RWPE2 (cell line): ENCODE results near the gene MYO18A.
A peak's percentile ranks its signal among the peaks of the same experiment; 100 is the strongest.

Source experiments
- ATAC-seq: fragments of 200-7000 bp; cut with Tn5 transposase; 3 replicates; pipeline ENCODE4 v1.9.1; 2021; ENCODE audit warnings: low read depth
- DNase-seq: peaks from one replicate; pipeline ENCODE4 v3.0.0-alpha.2; 2020; ENCODE audit warnings: low spot score
- H3K27ac ChIP-seq: fragments of 450-650 bp; 2 replicates; pipeline ENCODE4 v1.5.1; 2017; ENCODE audit warnings: mild to moderate bottlenecking; ENCODE audit not compliant: poor library complexity, severe bottlenecking
- H3K27me3 ChIP-seq: fragments of 250-450 bp; sonication (Bioruptor Pico); 2 replicates; pipeline ENCODE4 v1.5.1; 2021; ENCODE audit warnings: mild to moderate bottlenecking, moderate library complexity; ENCODE audit not compliant: insufficient read depth, poor library complexity, severe bottlenecking
- H3K36me3 ChIP-seq: fragments of 250-450 bp; sonication (Bioruptor Pico); 2 replicates; pipeline ENCODE4 v1.5.1; 2020; ENCODE audit warnings: low read depth, mild to moderate bottlenecking, moderate library complexity
- H3K4me1 ChIP-seq: fragments of 250-450 bp; sonication (Bioruptor Pico); 2 replicates; pipeline ENCODE4 v1.5.1; 2021; ENCODE audit warnings: mild to moderate bottlenecking, moderate library complexity; ENCODE audit not compliant: insufficient read depth, poor library complexity, severe bottlenecking
- H3K4me3 ChIP-seq: fragments of 250-450 bp; sonication (Bioruptor Pico); 2 replicates; pipeline ENCODE4 v1.5.1; 2021; ENCODE audit warnings: mild to moderate bottlenecking, moderate library complexity; ENCODE audit not compliant: severe bottlenecking
- H3K9me3 ChIP-seq: fragments of 250-450 bp; sonication (Bioruptor Pico); 2 replicates; pipeline ENCODE4 v1.5.1; 2021; ENCODE audit warnings: mild to moderate bottlenecking, moderate library complexity; ENCODE audit not compliant: severe bottlenecking
- TF ChIP-seq, protein P1 (sequence below): fragments of 450-650 bp; IDR thresholded peaks from one replicate; pipeline ENCODE4 v1.5.1; 2017; ENCODE audit warnings: mild to moderate bottlenecking, moderate library complexity; ENCODE audit not compliant: poor library complexity, severe bottlenecking

The MYO18A gene

DNA sequence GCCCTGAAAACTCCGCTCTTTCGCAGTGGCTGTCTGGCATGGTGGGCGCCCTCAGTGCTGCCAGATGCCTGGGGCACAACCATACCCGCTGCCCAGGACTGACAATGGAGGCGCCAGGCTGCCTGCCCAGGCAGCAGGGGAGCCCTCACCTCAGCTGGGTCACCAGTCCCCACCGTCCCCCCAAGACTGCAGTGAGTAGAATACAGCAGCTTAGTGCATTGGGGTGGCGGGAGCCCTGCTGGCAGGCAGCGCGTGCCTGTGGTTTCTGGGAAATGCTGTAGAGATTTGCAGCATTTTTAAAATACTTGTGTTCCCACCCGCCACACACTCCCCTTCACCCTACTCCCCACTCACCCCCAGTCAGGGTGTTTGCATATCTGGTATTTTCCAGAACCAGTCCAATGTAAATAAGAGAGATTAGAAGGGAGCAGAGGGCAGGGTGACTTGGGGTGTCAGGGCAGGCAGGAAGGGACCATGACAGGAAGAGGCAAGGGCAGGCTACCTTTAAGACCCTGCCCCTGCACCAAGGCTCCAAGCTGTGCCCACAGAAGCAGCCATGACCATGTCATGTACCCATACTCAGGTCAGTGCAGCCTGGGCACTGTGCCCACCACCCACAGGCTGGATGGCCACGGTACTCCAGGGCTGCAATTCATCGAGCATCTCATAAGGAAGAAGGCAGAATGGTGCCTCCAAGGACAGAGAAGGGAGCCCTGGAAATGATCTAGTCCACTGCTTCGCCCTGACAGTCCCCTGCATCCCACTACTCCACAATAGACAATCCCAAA is 21.5 kb downstream of the MYO18A start:
- Histone ChIP-seq H3K4me3 (no peak overlapping the region), H3K9me3 (no peaks in the 10 kb centered on the region), H3K36me3 (peaks cover 11% of the 10 kb centered on the region), H3K27me3 (no peaks in the 10 kb centered on the region), H3K4me1 (peaks cover 47% of the 10 kb centered on the region), H3K27ac (peak overlapping the region; percentile 91)
- TF ChIP-seq, protein P1, sequence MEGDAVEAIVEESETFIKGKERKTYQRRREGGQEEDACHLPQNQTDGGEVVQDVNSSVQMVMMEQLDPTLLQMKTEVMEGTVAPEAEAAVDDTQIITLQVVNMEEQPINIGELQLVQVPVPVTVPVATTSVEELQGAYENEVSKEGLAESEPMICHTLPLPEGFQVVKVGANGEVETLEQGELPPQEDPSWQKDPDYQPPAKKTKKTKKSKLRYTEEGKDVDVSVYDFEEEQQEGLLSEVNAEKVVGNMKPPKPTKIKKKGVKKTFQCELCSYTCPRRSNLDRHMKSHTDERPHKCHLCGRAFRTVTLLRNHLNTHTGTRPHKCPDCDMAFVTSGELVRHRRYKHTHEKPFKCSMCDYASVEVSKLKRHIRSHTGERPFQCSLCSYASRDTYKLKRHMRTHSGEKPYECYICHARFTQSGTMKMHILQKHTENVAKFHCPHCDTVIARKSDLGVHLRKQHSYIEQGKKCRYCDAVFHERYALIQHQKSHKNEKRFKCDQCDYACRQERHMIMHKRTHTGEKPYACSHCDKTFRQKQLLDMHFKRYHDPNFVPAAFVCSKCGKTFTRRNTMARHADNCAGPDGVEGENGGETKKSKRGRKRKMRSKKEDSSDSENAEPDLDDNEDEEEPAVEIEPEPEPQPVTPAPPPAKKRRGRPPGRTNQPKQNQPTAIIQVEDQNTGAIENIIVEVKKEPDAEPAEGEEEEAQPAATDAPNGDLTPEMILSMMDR, result no peak
- no peak for DNase-seq
- ATAC-seq, result peak; percentile 13; the same call in 1 of the 3 replicates

DNA sequence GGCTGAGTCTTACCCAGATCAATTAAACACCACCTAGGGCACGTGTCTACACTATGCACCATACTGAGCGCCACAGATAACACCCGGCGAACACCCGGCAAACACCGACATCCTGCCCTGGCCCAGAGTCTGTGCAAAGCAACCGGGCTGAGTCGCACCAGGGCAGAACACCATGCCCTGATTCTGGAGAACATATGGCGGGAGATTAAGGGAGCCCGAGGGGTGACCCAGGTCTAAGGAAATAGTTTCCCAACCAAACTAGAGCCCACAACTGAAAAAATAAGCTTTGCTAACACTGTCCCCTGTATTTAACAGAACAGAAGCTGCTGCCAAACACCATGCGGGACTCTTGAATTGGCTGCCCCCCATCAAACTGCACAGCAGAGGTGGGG is 22.1 kb downstream of the MYO18A start:
- H3K27ac ChIP-seq, result peak overlapping the region; percentile 91
- TF ChIP-seq, protein P1, result no peak
- H3K36me3 ChIP-seq, result peaks cover 6% of the 10 kb centered on the region; the same call in 1 of the 2 replicates

DNA sequence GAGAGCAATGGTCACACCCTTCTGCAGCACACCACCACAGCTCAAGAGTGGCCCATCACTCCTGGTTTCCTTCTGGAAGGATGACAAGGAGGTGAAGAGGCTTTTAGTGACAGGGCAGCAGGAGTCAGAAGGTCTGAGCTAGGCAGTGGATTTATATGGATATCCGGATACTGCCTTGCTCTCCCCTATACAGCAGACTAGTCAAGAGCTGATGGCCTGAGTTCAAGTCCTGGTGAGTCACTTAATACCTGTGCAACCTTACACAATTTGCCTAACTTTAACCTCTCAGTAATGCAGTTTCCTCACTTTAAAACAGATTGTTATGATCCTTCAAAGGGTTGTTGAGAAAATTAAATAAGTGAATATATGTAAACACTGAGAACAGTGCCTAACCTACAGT is 22.9 kb downstream of the MYO18A start:
- Histone ChIP-seq H3K4me3 (no peak overlapping the region), H3K4me1 (peaks cover 47% of the 10 kb centered on the region), H3K27me3 (no peaks in the 10 kb centered on the region), H3K36me3 (no peaks in the 10 kb centered on the region), H3K9me3 (no peaks in the 10 kb centered on the region), H3K27ac (peak overlapping the region; percentile 91)
- ATAC-seq, result 0 out of 3 replicates have a peak, but pooled peaks have one; percentile 6
- no peak for DNase-seq
- TF ChIP-seq, protein P1, result no peak

More for the DNA sequence above, 22.1 kb downstream of the MYO18A start:
- Histone ChIP-seq H3K9me3 (no peaks in the 10 kb centered on the region), H3K4me1 (peaks cover 47% of the 10 kb centered on the region), H3K4me3 (no peak overlapping the region), H3K27me3 (no peaks in the 10 kb centered on the region)
- DNase-seq (no peak), ATAC-seq (no peak)

DNA sequence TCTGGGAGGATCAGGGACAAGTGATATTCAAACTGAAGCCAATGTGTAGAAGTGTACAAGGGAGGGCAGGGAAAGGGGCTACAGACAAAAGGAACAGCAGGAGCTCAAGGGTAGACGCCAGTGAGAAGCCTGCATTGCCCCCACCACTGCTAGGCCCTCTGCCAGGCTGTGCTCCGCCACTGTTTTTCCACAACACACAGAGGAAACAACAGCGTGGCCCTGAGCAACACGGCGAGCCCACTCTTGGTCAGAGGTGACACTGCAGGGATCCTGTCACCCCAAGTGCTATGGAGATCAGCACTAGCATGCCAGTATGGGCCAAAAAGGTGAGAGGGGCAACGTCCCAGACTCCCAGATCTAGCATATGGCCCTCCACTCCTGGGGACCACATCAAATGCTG is 23.4 kb downstream of the MYO18A start:
- H3K9me3 ChIP-seq, result no peaks in the 10 kb centered on the region
- peak overlapping the region; percentile 91 for H3K27ac ChIP-seq
- TF ChIP-seq, protein P1, result no peak
- DNase-seq (no peak), ATAC-seq (no peak)
- H3K4me3 ChIP-seq, result no peak overlapping the region
- no peaks in the 10 kb centered on the region for H3K36me3 ChIP-seq
- peaks cover 51% of the 10 kb centered on the region for H3K4me1 ChIP-seq
- H3K27me3 ChIP-seq, result no peaks in the 10 kb centered on the region

DNA sequence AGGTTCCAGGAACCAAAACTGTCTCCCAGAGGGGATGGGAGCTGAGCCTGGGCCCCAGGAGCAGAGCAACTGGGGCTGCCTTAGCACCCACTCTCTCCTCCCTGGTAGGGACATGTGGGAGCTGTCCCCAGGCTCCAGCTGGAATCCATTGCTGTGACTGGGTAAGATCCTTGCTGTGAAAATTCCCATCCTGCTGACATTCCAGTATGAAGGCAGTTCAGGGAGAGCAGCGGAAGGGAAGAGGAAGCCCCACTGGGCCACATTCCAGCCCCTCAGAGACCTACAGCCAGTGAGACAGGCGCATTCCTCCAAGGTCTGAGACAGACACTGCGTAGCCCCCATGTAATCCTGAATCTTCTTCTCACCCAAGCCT is 24.2 kb downstream of the MYO18A start:
- ATAC-seq, result no peak
- H3K4me1 ChIP-seq, result peaks cover 59% of the 10 kb centered on the region

More for the DNA sequence above, 24.2 kb downstream of the MYO18A start:
- Histone ChIP-seq H3K27ac (peak overlapping the region; percentile 91), H3K27me3 (no peaks in the 10 kb centered on the region), H3K9me3 (no peaks in the 10 kb centered on the region), H3K36me3 (no peaks in the 10 kb centered on the region), H3K4me3 (no peak overlapping the region)
- TF ChIP-seq, protein P1, result no peak
- DNase-seq, result no peak
